GM12878 (cell line): Measurements from ENCODE around the gene MTHFS. TPM values are rescaled to one million over a fixed set of nuclear protein-coding genes. Genes with fewer than 3 reads are reported as not detected.

Experiments
- CTCF ChIP-seq, 3 experiments: IDR thresholded peaks in 2 of 3; conservative IDR thresholded peaks in 1 of 3; 2 replicates each; pipeline ENCODE4 v1.5.1; 2011; ENCODE audit warnings: low read depth in 3 of 3, low read length in 3 of 3, mild to moderate bottlenecking in 3 of 3, control low read depth in 2 of 3, moderate library complexity in 2 of 3, inconsistent platforms in 1 of 3, mixed read lengths in 1 of 3; ENCODE audit not compliant: control insufficient read depth in 2 of 3, insufficient read depth in 1 of 3; ENCODE audit errors: extremely low read depth in 1 of 3
- ELK1 ChIP-seq: IDR thresholded peaks from 2 replicates; pipeline ENCODE4 v1.6.1; 2012; ENCODE audit warnings: low read depth, low read length, improper control_type of control experiment
- IRF3 ChIP-seq: fragments of 450-650 bp; IDR thresholded peaks from 2 replicates; pipeline ENCODE4 v1.6.1; 2014; ENCODE audit warnings: mild to moderate bottlenecking
- KAT2A ChIP-seq: conservative IDR thresholded peaks from 2 replicates; pipeline ENCODE4 v1.6.1; 2011; ENCODE audit warnings: low read depth, low read length; ENCODE audit not compliant: control insufficient read depth
- NFYA ChIP-seq: IDR thresholded peaks from 2 replicates; pipeline ENCODE4 v1.6.1; 2011; ENCODE audit warnings: low read depth, mild to moderate bottlenecking, low read length, improper control_type of control experiment, borderline replicate concordance
- POLR2AphosphoS2 ChIP-seq: IDR thresholded peaks from 2 replicates; pipeline ENCODE4 v1.6.1; 2011; ENCODE audit warnings: low read depth, mild to moderate bottlenecking, low read length, improper control_type of control experiment, moderate library complexity
- POU2F2 ChIP-seq: IDR thresholded peaks from 3 replicates; pipeline ENCODE4 v1.6.1; 2011; ENCODE audit warnings: low read depth, mild to moderate bottlenecking, low read length, borderline replicate concordance
- RBBP5 ChIP-seq: fragments of 200-600 bp; sonication (generic); conservative IDR thresholded peaks from 2 replicates; pipeline ENCODE4 v1.6.1; 2016
- TBL1XR1 ChIP-seq: IDR thresholded peaks from 2 replicates; pipeline ENCODE4 v1.6.1; 2012; ENCODE audit warnings: low read depth, low read length, improper control_type of control experiment
- TCF7 ChIP-seq: IDR thresholded peaks from 2 replicates; pipeline ENCODE4 v1.6.1; 2014; ENCODE audit warnings: antibody characterized with exemption, borderline replicate concordance
- ZBED1 ChIP-seq: IDR thresholded peaks from 2 replicates; pipeline ENCODE4 v1.6.1; 2016; ENCODE audit warnings: borderline replicate concordance
- ZBTB4 ChIP-seq: fragments of 450-650 bp; formaldehyde crosslinking; IDR thresholded peaks from 2 replicates; pipeline ENCODE4 v1.4.0; 2022; ENCODE audit warnings: mild to moderate bottlenecking, moderate library complexity
- ZNF592 ChIP-seq: fragments of 450-650 bp; IDR thresholded peaks from 2 replicates; pipeline ENCODE4 v1.6.1; 2017; ENCODE audit warnings: mild to moderate bottlenecking, moderate library complexity
- ZSCAN29 ChIP-seq: fragments of 450-650 bp; IDR thresholded peaks from 2 replicates; pipeline ENCODE4 v1.6.1; 2017; ENCODE audit warnings: mild to moderate bottlenecking, moderate library complexity
- ZZZ3 ChIP-seq: IDR thresholded peaks from 2 replicates; pipeline ENCODE4 v1.6.1; 2011; ENCODE audit warnings: low read depth; ENCODE audit not compliant: control insufficient read depth, insufficient read length
- polyA plus RNA-seq, 11 experiments: library from polyadenylated mRNA; depleted of rRNA in 4 of 11; unstranded in 6 of 11; stranded (reverse) in 5 of 11; fragments of >200 nt; fragmentation: Nextera tagmentation in 4 of 11; fragmentation: Illumina TruSeq in 1 of 11; extraction: Ambion mirVana in 4 of 11; extraction: Trizol in 1 of 11; gene quantifications; 1 replicate in 1 of 11; 2 replicates in 10 of 11; pipeline versions ENCODE4 v1.2.1 to v1.2.3, GENCODE V29; 2011 to 2016; ENCODE audit warnings: inconsistent platforms in 2 of 11, missing spikeins in 2 of 11, low read depth in 1 of 11
- total RNA-seq, 4 experiments: library from RNA; depleted of rRNA in 3 of 4; stranded (reverse); fragments of >200 nt in 3 of 4; fragmentation: Illumina TruSeq in 1 of 4; extraction: Trizol in 1 of 4; gene quantifications; 2 replicates each; pipeline versions ENCODE4 v1.2.1 to v1.2.3, GENCODE V29; 2013 to 2021
- TF ChIP-seq, protein P1 (sequence below): IDR thresholded peaks from 2 replicates; pipeline ENCODE4 v1.6.1; 2011; ENCODE audit warnings: mild to moderate bottlenecking, low read depth, low read length, moderate library complexity; ENCODE audit not compliant: insufficient replicate concordance

Gene MTHFS
- total and polyA plus RNA-seq, 10 of the 15 experiments (the other 5 are each of a cell fraction or from before 2014, with no cell fraction given): 14.0 to 81.9 (median 31.8) TPM

GRCh38 chr15:79923515-79924169, 26.8 kb upstream of the MTHFS start (continued):
- TF ChIP-seq ZBTB4 (CRISPR knock-in tag) (no peak), POLR2AphosphoS2 (peak; percentile 64; the same call in 1 of the 2 replicates), POU2F2 (peak; percentile 89; the same call in 2 of the 3 replicates), IRF3 (no peak), TBL1XR1 (no peak), KAT2A (no peak), RBBP5 (no peak), ZNF592 (no peak), CTCF (IDR thresholded peaks at IDR 0.05 in 2 of 3, conservative IDR thresholded peaks at IDR 0.05 in 1 of 3; ENCODE audit: control insufficient read depth in 2 of 3, extremely low read depth in 1 of 3, insufficient read depth in 1 of 3, low read depth in 3 of 3, low read length in 3 of 3) (no peak), TCF7 (no peak), ELK1 (peak; percentile 81), NFYA (no peak), ZZZ3 (no peak), ZBED1 (0 out of 2 replicates have a peak, but pooled peaks have one; percentile 61), ZSCAN29 (no peak)
- TF ChIP-seq, protein P1, sequence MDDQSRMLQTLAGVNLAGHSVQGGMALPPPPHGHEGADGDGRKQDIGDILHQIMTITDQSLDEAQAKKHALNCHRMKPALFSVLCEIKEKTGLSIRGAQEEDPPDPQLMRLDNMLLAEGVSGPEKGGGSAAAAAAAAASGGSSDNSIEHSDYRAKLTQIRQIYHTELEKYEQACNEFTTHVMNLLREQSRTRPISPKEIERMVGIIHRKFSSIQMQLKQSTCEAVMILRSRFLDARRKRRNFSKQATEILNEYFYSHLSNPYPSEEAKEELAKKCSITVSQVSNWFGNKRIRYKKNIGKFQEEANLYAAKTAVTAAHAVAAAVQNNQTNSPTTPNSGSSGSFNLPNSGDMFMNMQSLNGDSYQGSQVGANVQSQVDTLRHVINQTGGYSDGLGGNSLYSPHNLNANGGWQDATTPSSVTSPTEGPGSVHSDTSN: no peak
